Upper lobe of left lung (tissue), 6 donors: ENCODE results near the gene MKNK1. TPM values are rescaled to one million over a fixed set of nuclear protein-coding genes. Genes with fewer than 3 reads are reported as not detected.

ENCODE experiments used
- ATAC-seq, 2 donors: fragments of 200-7000 bp; cut with Tn5 transposase; one replicate each; pipeline ENCODE4 v1.9.1; 2022; ENCODE audit warnings: mild to moderate bottlenecking in 2 of 2, moderate library complexity in 2 of 2; ENCODE audit not compliant: low FRiP score in 2 of 2
- DNase-seq, 2 donors: peaks; one replicate each; pipeline ENCODE4 v3.0.0-alpha.2; 2019 to 2020
- H3K27ac ChIP-seq, 4 donors: fragments of 200-600 bp; sonication (generic); one replicate each; pipeline ENCODE4 v1.5.1; 2016 to 2019
- H3K27me3 ChIP-seq, 4 donors: fragments of 200-600 bp; sonication (generic); one replicate each; pipeline ENCODE4 v1.5.1; 2017 to 2019
- H3K36me3 ChIP-seq, 4 donors: fragments of 200-600 bp; sonication (generic); one replicate each; pipeline ENCODE4 v1.5.1; 2016 to 2019
- H3K4me1 ChIP-seq, 4 donors: fragments of 200-600 bp; sonication (generic); one replicate each; pipeline ENCODE4 v1.5.1; 2018 to 2019
- H3K4me3 ChIP-seq, 4 donors: fragments of 200-600 bp; sonication (generic); one replicate each; pipeline ENCODE4 v1.5.1; 2017 to 2019; ENCODE audit warnings: mild to moderate bottlenecking in 2 of 4, moderate library complexity in 1 of 4
- H3K9me3 ChIP-seq, 4 donors: fragments of 200-600 bp; sonication (generic); one replicate each; pipeline ENCODE4 v1.5.1; 2018 to 2019
- EP300 ChIP-seq, 4 donors: sonication (generic); formaldehyde crosslinking; IDR thresholded peaks; one replicate each; pipeline ENCODE4 v1.5.1; 2017; ENCODE audit warnings: antibody characterized with exemption in 4 of 4, control low read depth in 2 of 4
- POLR2A ChIP-seq, 4 donors: fragments of 450-650 bp; IDR thresholded peaks; one replicate each; pipeline ENCODE4 v1.5.1; 2016 to 2017; ENCODE audit warnings: antibody characterized with exemption in 4 of 4, mild to moderate bottlenecking in 2 of 4
- POLR2AphosphoS5 ChIP-seq, 2 donors: sonication (generic); formaldehyde crosslinking; IDR thresholded peaks; one replicate each; pipeline ENCODE4 v1.5.1; 2017; ENCODE audit warnings: antibody characterized with exemption in 2 of 2
- WGBS, 2 donors: methylation state at CpG; one replicate each; pipeline ENCODE4 v1.1.5; 2017 to 2018; 5-methylcytosine and 5-hydroxymethylcytosine counted together
- total RNA-seq, 6 donors: library from RNA; depleted of rRNA in 4 of 6; stranded (reverse); fragments of >200 nt in 4 of 6; gene quantifications; one replicate each; pipeline versions ENCODE4 v1.1.0 to v1.2.1, GENCODE V29; 2016 to 2021
- TF ChIP-seq, protein P1 (sequence below), 6 experiments: fragments of 450-650 bp in 4 of 6; fragments of 200-600 bp in 2 of 6; sonication (generic) in 2 of 6; IDR thresholded peaks; one replicate each; pipeline ENCODE4 v1.5.1; 2016 to 2019; ENCODE audit warnings: antibody characterized with exemption in 6 of 6
- donor health status: DM: no; HTN: no; CAD: no; lungs with moderate emphysema.
- donor health status: DM: no; HTN: yes; CAD: no; lungs with severe emphysema.

MKNK1 gene
- total RNA-seq, 6 donors from 2014 or later = 45.7 to 174 (median 62.2) TPM

DNA sequence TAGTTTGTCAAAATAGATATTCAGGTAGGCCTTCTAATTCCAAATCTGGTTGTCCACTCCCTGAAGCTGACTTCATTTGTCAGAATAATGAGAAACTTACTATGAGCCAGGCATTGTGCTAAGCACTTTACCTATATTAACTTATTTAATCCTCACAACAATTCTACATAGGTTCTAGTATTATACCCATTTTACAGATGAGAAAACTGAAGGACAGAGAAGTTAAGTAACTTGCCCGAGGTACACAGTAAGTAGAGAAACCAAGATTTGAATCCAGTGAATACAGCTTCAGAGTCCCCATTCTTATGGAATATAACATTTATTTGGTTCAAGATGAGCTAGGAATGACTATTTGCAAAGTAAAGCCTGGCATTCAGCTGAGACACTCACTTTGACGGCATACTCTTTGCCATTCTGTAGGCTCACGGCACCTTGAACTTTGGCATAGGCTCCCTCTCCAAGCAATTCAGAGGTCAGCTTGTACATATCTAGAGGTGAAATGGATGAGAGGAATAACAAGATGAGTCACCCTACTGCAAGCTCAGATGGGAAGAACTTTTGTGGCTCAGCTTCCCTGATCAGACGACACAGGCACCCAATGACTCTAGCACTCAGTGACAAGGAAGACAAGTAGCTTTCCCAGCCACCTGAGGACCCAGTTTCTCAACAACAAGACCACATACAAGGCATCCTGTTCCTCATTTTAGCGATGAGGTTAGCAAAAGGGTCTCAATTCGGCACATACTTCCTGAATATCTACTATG is 23.7 kb downstream of the MKNK1 start:
- H3K9me3 ChIP-seq = no peaks in the 10 kb centered on the region
- peaks cover 0 to 87% (median 48%) of the 10 kb centered on the region in 4 donors for H3K36me3 ChIP-seq
- ATAC-seq (peak in 1 of 2 donors; percentile 35), DNase-seq (peak in 1 of 2 donors; percentile 58)
- no peak overlapping the region for H3K4me3 ChIP-seq
- H3K4me1 ChIP-seq = peaks cover 0 to 16% (median 6%) of the 10 kb centered on the region in 4 donors
- H3K27me3 ChIP-seq = no peaks in the 10 kb centered on the region
- no peak for TF ChIP-seq POLR2A (IDR thresholded peaks at IDR 0.05)
- TF ChIP-seq POLR2AphosphoS5 (IDR thresholded peaks at IDR 0.05) = peak; percentile 35 to 38
- 77 to 86% methylated on average over 6 of the region's 6 CpGs for WGBS, 2 donors
- H3K27ac ChIP-seq = peak overlapping the region; percentile 73 to 80 (median 78)

DNA sequence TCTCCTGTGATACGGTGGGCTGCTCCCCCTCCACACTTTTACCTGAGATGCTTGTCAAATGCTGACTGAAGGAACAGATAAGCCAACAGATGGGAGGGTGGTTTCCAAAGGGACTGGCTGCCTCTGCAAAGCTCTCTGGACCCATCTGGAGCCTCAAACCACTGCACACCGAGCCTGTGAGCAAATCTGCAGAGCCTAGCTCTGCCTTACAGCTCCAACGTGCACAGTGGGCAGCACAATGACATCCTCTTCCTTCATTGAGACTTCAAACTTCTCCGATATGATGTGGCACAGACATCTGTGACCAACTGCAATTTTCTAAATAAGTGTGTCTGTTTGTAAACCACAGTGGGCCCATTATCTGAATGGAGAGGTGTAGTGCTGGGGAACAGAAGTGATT is 26.4 kb downstream of the MKNK1 start:
- DNase-seq = no peak
- Histone ChIP-seq H3K4me3 (no peak overlapping the region), H3K4me1 (peaks cover 0 to 9% (median 3%) of the 10 kb centered on the region in 4 donors), H3K9me3 (no peaks in the 10 kb centered on the region), H3K27me3 (no peaks in the 10 kb centered on the region), H3K36me3 (peaks cover 0 to 87% (median 46%) of the 10 kb centered on the region in 4 donors), H3K27ac (no peak overlapping the region)
- TF ChIP-seq POLR2A (IDR thresholded peaks at IDR 0.05) (no peak), EP300 (IDR thresholded peaks at IDR 0.05) (no peak), POLR2AphosphoS5 (IDR thresholded peaks at IDR 0.05) (no peak)
- TF ChIP-seq, protein P1, sequence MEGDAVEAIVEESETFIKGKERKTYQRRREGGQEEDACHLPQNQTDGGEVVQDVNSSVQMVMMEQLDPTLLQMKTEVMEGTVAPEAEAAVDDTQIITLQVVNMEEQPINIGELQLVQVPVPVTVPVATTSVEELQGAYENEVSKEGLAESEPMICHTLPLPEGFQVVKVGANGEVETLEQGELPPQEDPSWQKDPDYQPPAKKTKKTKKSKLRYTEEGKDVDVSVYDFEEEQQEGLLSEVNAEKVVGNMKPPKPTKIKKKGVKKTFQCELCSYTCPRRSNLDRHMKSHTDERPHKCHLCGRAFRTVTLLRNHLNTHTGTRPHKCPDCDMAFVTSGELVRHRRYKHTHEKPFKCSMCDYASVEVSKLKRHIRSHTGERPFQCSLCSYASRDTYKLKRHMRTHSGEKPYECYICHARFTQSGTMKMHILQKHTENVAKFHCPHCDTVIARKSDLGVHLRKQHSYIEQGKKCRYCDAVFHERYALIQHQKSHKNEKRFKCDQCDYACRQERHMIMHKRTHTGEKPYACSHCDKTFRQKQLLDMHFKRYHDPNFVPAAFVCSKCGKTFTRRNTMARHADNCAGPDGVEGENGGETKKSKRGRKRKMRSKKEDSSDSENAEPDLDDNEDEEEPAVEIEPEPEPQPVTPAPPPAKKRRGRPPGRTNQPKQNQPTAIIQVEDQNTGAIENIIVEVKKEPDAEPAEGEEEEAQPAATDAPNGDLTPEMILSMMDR (IDR thresholded peaks at IDR 0.05) = no peak
- no peak for ATAC-seq
- 80 to 93% methylated on average over 4 of the region's 4 CpGs for WGBS, 2 donors

DNA sequence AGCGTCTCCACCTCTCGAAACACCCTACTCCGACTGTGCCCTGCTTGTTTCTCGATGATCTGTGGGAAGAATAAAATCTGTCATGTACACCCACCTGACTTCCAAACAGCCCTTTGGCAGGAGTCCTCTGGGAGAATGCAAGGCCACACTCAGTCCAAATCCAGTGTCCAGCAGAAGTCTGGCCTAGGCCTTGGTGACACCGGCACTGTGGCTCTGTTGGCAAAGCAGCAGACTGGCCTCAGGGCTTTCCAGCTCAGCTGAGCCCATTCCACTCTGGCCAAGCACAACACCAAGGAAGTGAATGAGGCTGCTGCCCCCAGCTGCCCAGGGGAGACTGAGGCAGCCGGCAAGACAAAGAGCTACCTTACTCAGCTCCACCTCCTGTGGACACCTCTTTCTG is 27.5 kb downstream of the MKNK1 start:
- no peaks in the 10 kb centered on the region for H3K9me3 ChIP-seq
- H3K27me3 ChIP-seq = no peaks in the 10 kb centered on the region
- TF ChIP-seq, protein P1 (IDR thresholded peaks at IDR 0.05) = no peak
- TF ChIP-seq EP300 (IDR thresholded peaks at IDR 0.05) (no peak), POLR2A (IDR thresholded peaks at IDR 0.05) (no peak), POLR2AphosphoS5 (IDR thresholded peaks at IDR 0.05) (no peak)
- H3K27ac ChIP-seq = no peak overlapping the region
- 95 to 98% methylated on average over 5 to 6 of the region's 6 CpGs for WGBS, 2 donors
- DNase-seq (no peak), ATAC-seq (no peak)
- H3K36me3 ChIP-seq = peaks cover 0 to 83% (median 43%) of the 10 kb centered on the region in 4 donors
- H3K4me1 ChIP-seq = peaks cover 0 to 4% (median 0%) of the 10 kb centered on the region in 4 donors
- H3K4me3 ChIP-seq = no peak overlapping the region

DNA sequence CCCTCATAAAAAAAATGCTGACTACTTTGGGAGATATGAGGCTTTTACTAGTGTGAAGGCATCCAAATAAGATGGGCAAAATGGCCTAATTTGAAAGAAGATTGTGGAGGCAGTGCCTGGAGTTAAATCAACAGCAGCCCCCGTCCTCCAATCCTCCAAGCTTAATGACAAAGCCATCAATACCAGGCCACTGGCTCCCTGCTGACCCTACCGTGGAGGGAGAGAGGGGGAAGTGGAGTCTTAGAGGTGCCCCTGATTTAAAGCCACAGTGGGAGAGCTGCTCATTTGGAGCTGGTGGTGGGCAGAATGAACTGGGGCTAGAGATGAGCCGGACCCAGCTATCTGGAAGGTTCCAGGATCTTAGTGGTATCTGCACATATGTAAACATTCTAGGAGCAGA is 28.3 kb downstream of the MKNK1 start:
- no peak overlapping the region for H3K27ac ChIP-seq
- H3K27me3 ChIP-seq = no peaks in the 10 kb centered on the region
- ATAC-seq (no peak), DNase-seq (no peak)
- no peak overlapping the region for H3K4me3 ChIP-seq
- TF ChIP-seq POLR2AphosphoS5 (IDR thresholded peaks at IDR 0.05) (no peak), EP300 (IDR thresholded peaks at IDR 0.05) (no peak), POLR2A (IDR thresholded peaks at IDR 0.05) (no peak)
- TF ChIP-seq, protein P1 (IDR thresholded peaks at IDR 0.05) = no peak
- WGBS, 2 donors = 88 to 90% methylated on average over 3 of the region's 3 CpGs
- H3K4me1 ChIP-seq = peaks cover 0 to under 1% (median 0%) of the 10 kb centered on the region in 4 donors
- H3K9me3 ChIP-seq = no peaks in the 10 kb centered on the region
- H3K36me3 ChIP-seq = peaks cover 0 to 88% (median 45%) of the 10 kb centered on the region in 4 donors

DNA sequence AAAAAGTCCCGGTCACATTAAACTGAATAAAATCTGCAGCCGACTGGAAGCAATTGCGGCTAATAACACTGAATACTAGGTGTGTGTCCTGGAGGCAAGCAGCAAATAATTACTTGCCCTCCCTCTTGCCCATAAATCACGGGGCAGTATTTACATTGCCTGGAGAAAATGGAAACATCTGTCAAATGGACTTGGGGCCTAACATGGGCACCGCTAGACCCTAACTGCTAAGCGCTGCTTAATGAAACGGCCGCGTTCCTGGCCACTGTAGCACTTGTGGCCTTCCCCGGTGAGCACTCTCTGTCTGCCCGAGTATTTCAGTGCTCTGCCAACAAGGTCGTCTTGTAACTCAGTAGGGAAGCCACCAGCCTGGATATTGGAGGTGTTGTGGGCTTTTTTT is 28.8 kb downstream of the MKNK1 start:
- ATAC-seq = no peak
- H3K9me3 ChIP-seq = no peaks in the 10 kb centered on the region
- whole genome bisulfite sequencing, 2 donors = 85 to 89% methylated on average over 12 of the region's 12 CpGs

More for the DNA sequence above, 28.8 kb downstream of the MKNK1 start:
- TF ChIP-seq POLR2A (IDR thresholded peaks at IDR 0.05) (no peak), EP300 (IDR thresholded peaks at IDR 0.05) (no peak), POLR2AphosphoS5 (IDR thresholded peaks at IDR 0.05) (no peak)
- TF ChIP-seq, protein P1 (IDR thresholded peaks at IDR 0.05) = no peak
- no peak overlapping the region for H3K4me3 ChIP-seq
- H3K27me3 ChIP-seq = no peaks in the 10 kb centered on the region
- no peak for DNase-seq
- peaks cover 0 to 89% (median 46%) of the 10 kb centered on the region in 4 donors for H3K36me3 ChIP-seq
- no peaks in the 10 kb centered on the region for H3K4me1 ChIP-seq
- no peak overlapping the region for H3K27ac ChIP-seq
